Smooth muscle cell (in vitro differentiated cells): Measurements from ENCODE around the gene PPP1R3F. TPM values are rescaled to one million over a fixed set of nuclear protein-coding genes. Genes with fewer than 3 reads are reported as not detected.

ENCODE experiments used
- DNase-seq: peaks from one replicate; lab custom pipeline; 2025; ENCODE audit not compliant: unreplicated experiment; lab: John Stamatoyannopoulos, UW
- H2AFZ ChIP-seq: fragments of 200-600 bp; sonication (generic); 2 replicates; pipeline ENCODE4 v1.6.0; 2016; ENCODE audit warnings: antibody characterized with exemption, low read depth, mild to moderate bottlenecking
- H3F3A ChIP-seq: fragments of 200-600 bp; sonication (generic); 2 replicates; pipeline ENCODE4 v1.6.0; 2017; ENCODE audit warnings: antibody characterized with exemption, low read depth
- H3K27ac ChIP-seq: fragments of 200-600 bp; sonication (generic); 2 replicates; pipeline ENCODE4 v1.5.1; 2016; ENCODE audit warnings: low read depth, mild to moderate bottlenecking
- H3K27me3 ChIP-seq: fragments of 200-600 bp; sonication (generic); 2 replicates; pipeline ENCODE4 v1.6.1; 2016; ENCODE audit warnings: low read depth, mild to moderate bottlenecking
- H3K36me3 ChIP-seq: fragments of 200-600 bp; sonication (generic); 2 replicates; pipeline ENCODE4 v1.5.1; 2016; ENCODE audit warnings: low read depth
- H3K4me1 ChIP-seq: fragments of 200-600 bp; sonication (generic); 2 replicates; pipeline ENCODE4 v1.5.1; 2016; ENCODE audit warnings: low read depth
- H3K4me2 ChIP-seq: fragments of 200-600 bp; sonication (generic); 2 replicates; pipeline ENCODE4 v1.6.0; 2016; ENCODE audit warnings: mild to moderate bottlenecking
- H3K4me3 ChIP-seq: fragments of 200-600 bp; sonication (generic); 2 replicates; pipeline ENCODE4 v1.5.1; 2016; ENCODE audit warnings: mild to moderate bottlenecking
- H3K79me2 ChIP-seq: fragments of 200-600 bp; sonication (generic); 2 replicates; pipeline ENCODE4 v1.6.0; 2016; ENCODE audit warnings: low read depth, mild to moderate bottlenecking
- H3K9ac ChIP-seq: fragments of 200-600 bp; sonication (generic); 2 replicates; pipeline ENCODE4 v1.6.0; 2016; ENCODE audit warnings: low read depth
- H3K9me3 ChIP-seq: fragments of 200-600 bp; sonication (generic); replicated peaks from 2 replicates; pipeline ENCODE4 v1.5.1; 2016; ENCODE audit warnings: low read depth
- H4K20me1 ChIP-seq: fragments of 200-600 bp; sonication (generic); 2 replicates; pipeline ENCODE4 v1.6.0; 2016; ENCODE audit warnings: low read depth
- CTCF ChIP-seq: fragments of 200-600 bp; sonication (generic); IDR thresholded peaks from 2 replicates; pipeline ENCODE4 v1.5.1; 2017; ENCODE audit warnings: borderline replicate concordance, mild to moderate bottlenecking, antibody characterized with exemption; ENCODE audit not compliant: insufficient read depth, poor library complexity, severe bottlenecking
- WGBS: methylation state at CpG from one replicate; pipeline ENCODE4 v1.1.7; 2016; ENCODE audit warnings: low lambda C conversion rate; 5-methylcytosine and 5-hydroxymethylcytosine counted together
- polyA plus RNA-seq: library from polyadenylated mRNA; unstranded; fragments of >200 nt; fragmentation: Nextera tagmentation; extraction: Ambion mirVana; gene quantifications from 2 replicates; pipeline ENCODE4 v1.2.1, GENCODE V29; 2016
- total RNA-seq: library from RNA; depleted of rRNA; stranded (reverse); fragments of >200 nt; gene quantifications from 2 replicates; pipeline ENCODE4 v1.2.3, GENCODE V29; 2014

PPP1R3F gene
- total and polyA plus RNA-seq, 2 experiments from 2014 or later: 3.3 to 14.5 TPM

- Histone ChIP-seq H3K27me3 (no peaks in the 10 kb centered on the region), H3K4me2 (no peak overlapping the region), H3K36me3 (no peaks in the 10 kb centered on the region), H3K9me3 (no peaks in the 10 kb centered on the region), H3K4me3 (no peak overlapping the region), H3F3A (no peaks in the 10 kb centered on the region), H3K27ac (no peak overlapping the region), H3K4me1 (no peaks in the 10 kb centered on the region), H2AFZ (no peak overlapping the region), H3K9ac (no peak overlapping the region), H3K79me2 (no peaks in the 10 kb centered on the region), H4K20me1 (no peaks in the 10 kb centered on the region)
- TF ChIP-seq CTCF: no peak
- 78% methylated on average over 9 of the region's 9 CpGs for WGBS
- no peak for DNase-seq
Observed at GRCh38 chrX:49226946-49227345, 42.6 kb upstream of the PPP1R3F start.

GRCh38 chrX:49227726-49228125 lies 41.9 kb upstream of the PPP1R3F start:
- no peaks in the 10 kb centered on the region for H3F3A ChIP-seq
- TF ChIP-seq CTCF: no peak
- no peaks in the 10 kb centered on the region for H3K9me3 ChIP-seq
- no peak overlapping the region for H3K4me3 ChIP-seq
- H3K4me2 ChIP-seq: no peak overlapping the region
- DNase-seq: no peak
- H3K79me2 ChIP-seq: no peaks in the 10 kb centered on the region
- no peak overlapping the region for H3K9ac ChIP-seq
- H4K20me1 ChIP-seq: no peaks in the 10 kb centered on the region
- no peak overlapping the region for H2AFZ ChIP-seq
- no peaks in the 10 kb centered on the region for H3K4me1 ChIP-seq
- no peaks in the 10 kb centered on the region for H3K27me3 ChIP-seq
- H3K36me3 ChIP-seq: no peaks in the 10 kb centered on the region
- no peak overlapping the region for H3K27ac ChIP-seq
- 66% methylated on average over 2 of the region's 2 CpGs for WGBS

- Histone ChIP-seq H3F3A (no peaks in the 10 kb centered on the region), H3K4me2 (no peak overlapping the region), H3K9ac (no peak overlapping the region), H2AFZ (no peak overlapping the region), H3K36me3 (no peaks in the 10 kb centered on the region), H3K9me3 (no peaks in the 10 kb centered on the region), H3K4me3 (no peak overlapping the region), H3K79me2 (no peaks in the 10 kb centered on the region), H3K27ac (no peak overlapping the region), H3K27me3 (no peaks in the 10 kb centered on the region), H4K20me1 (no peaks in the 10 kb centered on the region), H3K4me1 (no peaks in the 10 kb centered on the region)
- DNase-seq: no peak
- WGBS: 92% methylated on average over 17 of the region's 17 CpGs
- TF ChIP-seq CTCF: no peak
Observed at GRCh38 chrX:49228185-49228584, 41.4 kb upstream of the PPP1R3F start.

- H2AFZ ChIP-seq: peak overlapping the region; percentile 81
- TF ChIP-seq CTCF: peak; percentile 5
- H3K27me3 ChIP-seq: no peaks in the 10 kb centered on the region
- no peaks in the 10 kb centered on the region for H4K20me1 ChIP-seq
- peak overlapping the region; percentile 77 for H3K4me2 ChIP-seq
- no peaks in the 10 kb centered on the region for H3K36me3 ChIP-seq
- no peak overlapping the region for H3K9ac ChIP-seq
- no peak for DNase-seq
- H3F3A ChIP-seq: no peaks in the 10 kb centered on the region
- peak overlapping the region; percentile 39 for H3K4me3 ChIP-seq
- no peaks in the 10 kb centered on the region for H3K79me2 ChIP-seq
- H3K4me1 ChIP-seq: no peaks in the 10 kb centered on the region
- no peaks in the 10 kb centered on the region for H3K9me3 ChIP-seq
- 55% methylated on average over 39 of the region's 44 CpGs for WGBS
- no peak overlapping the region for H3K27ac ChIP-seq
Observed at GRCh38 chrX:49230500-49231232, 38.9 kb upstream of the PPP1R3F start.
